ENCODE data around the gene INPP5B. TPM values are rescaled to one million over a fixed set of nuclear protein-coding genes. Genes with fewer than 3 reads are reported as not detected.
"Not testable (repeated sequence)": the region's sequence is repeated elsewhere in the genome, so short reads cannot be mapped to it uniquely, and the experiment has no call there.

Gene INPP5B
- total and polyA plus RNA-seq, 10 of the 15 experiments (the other 5 are each of a cell fraction or from before 2014, with no cell fraction given) = 10.9 to 54.4 (median 26.9) TPM

DNA sequence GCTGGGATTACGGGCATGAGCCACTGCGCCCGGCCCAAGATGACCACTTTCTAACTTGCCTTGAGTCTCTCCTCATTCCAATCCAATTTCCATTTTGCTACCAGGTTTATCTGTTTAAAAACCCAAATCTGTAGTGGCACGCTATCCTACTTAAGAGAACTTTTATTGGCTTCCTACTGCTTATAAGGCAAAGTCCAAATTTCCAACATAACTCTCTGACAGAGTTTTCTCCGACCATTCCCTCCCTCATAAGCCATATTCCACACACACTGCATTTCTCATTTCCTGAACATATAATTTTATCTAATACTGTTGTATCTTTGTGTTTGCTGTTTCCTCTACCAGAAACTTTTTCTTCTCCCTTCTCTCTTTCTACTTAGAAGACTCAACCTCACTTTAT, 27.7 kb upstream of the INPP5B start:
- RAD21 ChIA-PET (ENCODE audit: unreplicated experiment) = no interaction called here
- FAIRE-seq = no peak
- peaks cover 1 to 12% of the 10 kb centered on the region in 2 experiments for H3K36me3 ChIP-seq (ENCODE audit: control insufficient read depth in 2 of 2, insufficient read depth in 2 of 2, low read length in 1 of 2)

DNA sequence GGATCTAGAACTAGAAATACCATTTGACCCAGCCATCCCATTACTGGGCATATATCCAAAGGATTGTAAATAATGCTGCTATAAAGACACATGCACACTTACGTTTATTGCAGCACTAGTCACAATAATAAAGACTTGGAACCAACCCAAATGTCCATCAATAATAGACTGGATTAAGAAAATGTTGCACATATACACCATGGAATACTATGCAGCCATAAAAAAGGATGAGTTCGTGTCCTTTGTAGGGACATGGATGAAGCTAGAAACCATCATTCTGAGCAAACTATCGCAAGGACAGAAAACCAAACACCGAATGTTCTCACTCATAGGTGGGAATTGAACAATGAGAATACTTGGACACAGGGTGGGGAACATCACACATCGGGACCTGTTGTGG, 26.8 kb upstream of the INPP5B start:
- H3K27ac ChIP-seq (ENCODE audit: control insufficient read depth, insufficient read depth); intact Hi-C loops (cut with micrococcal nuclease; ENCODE audit: unreplicated experiment); H3K9me3 ChIP-seq (replicated peaks; ENCODE audit: control insufficient read depth, insufficient read depth, low read length); FAIRE-seq; H3K27me3 ChIP-seq (replicated peaks in 1 of 2; ENCODE audit: control insufficient read depth in 2 of 2, insufficient read depth in 2 of 2, low read length in 1 of 2); BruUV-seq (replicated peaks); RAD21 ChIA-PET (ENCODE audit: unreplicated experiment); H3K79me2 ChIP-seq (ENCODE audit: control insufficient read depth, insufficient read depth, low read length); H3K9ac ChIP-seq (ENCODE audit: control insufficient read depth, insufficient read depth, low read length); POLR2A ChIA-PET; H3K4me1 ChIP-seq (ENCODE audit: control insufficient read depth, insufficient read depth, low read length); H3K4me2 ChIP-seq (ENCODE audit: control insufficient read depth, insufficient read depth); DNase-seq (ENCODE audit: low read depth, low spot score); H2AFZ ChIP-seq (ENCODE audit: control insufficient read depth, low read depth, low read length); ATAC-seq; H3K4me3 ChIP-seq; H4K20me1 ChIP-seq (ENCODE audit: control insufficient read depth, insufficient read depth): not testable (repeated sequence)
- H3K36me3 ChIP-seq (ENCODE audit: control insufficient read depth in 2 of 2, insufficient read depth in 2 of 2, low read length in 1 of 2) = peaks cover 3 to 17% of the 10 kb centered on the region in 2 experiments
- in situ Hi-C loops (cut with MboI) = loop anchor here (10.0 kb wide), 1 partner anchor 269 kb away; no protein-coding TSS in a partner anchor
- ChIA-PET CTCF (interaction anchor here (0.8 to 1.2 kb wide), 2 partner anchors 82 to 371 kb away, joined by 3 read pairs; no protein-coding TSS in a partner anchor), SMC1A (ENCODE audit: uncharacterized antibody, unreplicated experiment) (interaction anchor here (0.7 kb wide), 1 partner anchor 47 kb away, joined by 4 read pairs; no protein-coding TSS in a partner anchor)
- WGBS (ENCODE audit: insufficient coverage, insufficient replicate concordance, low lambda C conversion rate, missing lambda C conversion rate) = over 99% methylated on average over 5 of the region's 5 CpGs

More for the DNA sequence above, 27.7 kb upstream of the INPP5B start:
- ATAC-seq = no peak
- Histone ChIP-seq H3K4me3 (no peak overlapping the region), H3K79me2 (ENCODE audit: control insufficient read depth, insufficient read depth, low read length) (no peaks in the 10 kb centered on the region), H3K4me2 (ENCODE audit: control insufficient read depth, insufficient read depth) (no peak overlapping the region), H3K27me3 (replicated peaks in 1 of 2; ENCODE audit: control insufficient read depth in 2 of 2, insufficient read depth in 2 of 2, low read length in 1 of 2) (no peaks in the 10 kb centered on the region), H4K20me1 (ENCODE audit: control insufficient read depth, insufficient read depth) (no peaks in the 10 kb centered on the region), H3K9me3 (replicated peaks; ENCODE audit: control insufficient read depth, insufficient read depth, low read length) (no peaks in the 10 kb centered on the region), H3K9ac (ENCODE audit: control insufficient read depth, insufficient read depth, low read length) (no peak overlapping the region), H2AFZ (ENCODE audit: control insufficient read depth, low read depth, low read length) (no peak overlapping the region), H3K27ac (ENCODE audit: control insufficient read depth, insufficient read depth) (no peak overlapping the region), H3K4me1 (ENCODE audit: control insufficient read depth, insufficient read depth, low read length) (no peaks in the 10 kb centered on the region)
- no peak for DNase-seq (ENCODE audit: low read depth, low spot score)
- CTCF ChIA-PET = interaction anchor here (1.1 to 2.0 kb wide), 2 partner anchors 14 to 85 kb away, joined by 3 to 9 read pairs; no protein-coding TSS in a partner anchor
- WGBS (ENCODE audit: insufficient coverage, insufficient replicate concordance, low lambda C conversion rate, missing lambda C conversion rate) = 94% methylated on average over 5 of the region's 5 CpGs
- in situ Hi-C loops (cut with MboI) (loop anchor here (10.0 kb wide), 1 partner anchor 270 kb away; no protein-coding TSS in a partner anchor), intact Hi-C loops (cut with micrococcal nuclease; ENCODE audit: unreplicated experiment) (no loop called here)
- no peak for TF ChIP-seq IKZF2 (IDR thresholded peaks at IDR 0.05)
- SMC1A ChIA-PET (ENCODE audit: uncharacterized antibody, unreplicated experiment) = no interaction called here
- POLR2A ChIA-PET = no interaction called here
- no TSS peak for BruUV-seq (replicated peaks)
